ENCODE data around the gene TCTN2. TPM values are rescaled to one million over a fixed set of nuclear protein-coding genes. Genes with fewer than 3 reads are reported as not detected.

TCTN2 gene
- polyA plus RNA-seq, 1 donor from 2014 or later = 14.3 TPM

GRCh38 chr12:123747309-123747708, 76.4 kb downstream of the TCTN2 start:
- Histone ChIP-seq H3K79me2 (replicated peaks; ENCODE audit: insufficient read depth, low read length) (no peaks in the 10 kb centered on the region), H3K9me2 (ENCODE audit: insufficient read depth, low read length) (no peaks in the 10 kb centered on the region), H3F3A (ENCODE audit: insufficient read depth, low read length, poor library complexity, severe bottlenecking) (no peaks in the 10 kb centered on the region), H3K27ac (ENCODE audit: low read length) (no peak overlapping the region), H3K4me3 (ENCODE audit: low read length) (no peak overlapping the region), H4K20me1 (ENCODE audit: insufficient read depth) (no peaks in the 10 kb centered on the region), H3K9me3 (ENCODE audit: low read length) (no peaks in the 10 kb centered on the region), H3K9ac (ENCODE audit: low read length) (no peak overlapping the region), H2AFZ (ENCODE audit: low read depth, low read length) (no peak overlapping the region), H3K4me2 (ENCODE audit: low read length) (no peak overlapping the region), H3K27me3 (ENCODE audit: insufficient read depth, low read depth, low read length) (no peaks in the 10 kb centered on the region), H3K36me3 (ENCODE audit: insufficient read depth, low read length) (no peaks in the 10 kb centered on the region)
- no peak for TF ChIP-seq CTCF (IDR thresholded peaks at IDR 0.05; ENCODE audit: poor library complexity, severe bottlenecking)
- no peak for TF ChIP-seq EP300 (conservative IDR thresholded peaks at IDR 0.05; ENCODE audit: poor library complexity, severe bottlenecking)
- TF ChIP-seq REST (IDR thresholded peaks at IDR 0.05; ENCODE audit: borderline replicate concordance) = no peak
- no peak for TF ChIP-seq EZH2 (IDR thresholded peaks at IDR 0.05; ENCODE audit: borderline replicate concordance, insufficient read depth, low read length, poor library complexity, severe bottlenecking)
- TF ChIP-seq MXI1 (conservative IDR thresholded peaks at IDR 0.05; ENCODE audit: poor library complexity, severe bottlenecking) = no peak
- no peak for TF ChIP-seq SMC3 (conservative IDR thresholded peaks at IDR 0.05; ENCODE audit: poor library complexity)
- no peak for TF ChIP-seq TAF1 (IDR thresholded peaks at IDR 0.05; ENCODE audit: low read depth)
- no peak for TF ChIP-seq RAD21 (conservative IDR thresholded peaks at IDR 0.05)
- TF ChIP-seq POLR2AphosphoS5 (IDR thresholded peaks at IDR 0.05) = no peak

DNA sequence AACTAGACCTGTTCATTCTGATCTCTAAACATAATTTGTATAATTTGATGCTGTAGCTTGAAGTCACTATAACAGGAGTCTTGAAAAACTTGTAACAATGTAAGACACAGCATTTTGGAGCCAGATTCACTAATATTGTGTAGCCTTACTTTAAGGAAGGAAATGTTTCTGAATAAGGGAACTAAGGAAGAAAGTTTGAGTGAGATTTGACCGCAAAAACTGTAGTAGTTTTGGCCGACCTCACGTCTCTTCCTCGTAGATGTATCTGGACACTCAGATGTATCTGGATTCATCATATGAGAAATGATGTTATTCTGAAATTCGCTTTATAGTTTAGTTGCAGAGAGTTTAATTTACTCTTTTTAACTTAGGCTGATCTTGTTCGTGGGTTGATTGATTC, 77.2 kb downstream of the TCTN2 start:
- Histone ChIP-seq H3K36me3 (ENCODE audit: insufficient read depth, low read length) (no peaks in the 10 kb centered on the region), H3K9me3 (ENCODE audit: low read length) (no peaks in the 10 kb centered on the region), H2AFZ (ENCODE audit: low read depth, low read length) (no peak overlapping the region), H3K9me2 (ENCODE audit: insufficient read depth, low read length) (no peaks in the 10 kb centered on the region), H3K79me2 (replicated peaks; ENCODE audit: insufficient read depth, low read length) (no peaks in the 10 kb centered on the region), H3K27me3 (ENCODE audit: insufficient read depth, low read depth, low read length) (no peaks in the 10 kb centered on the region), H4K20me1 (ENCODE audit: insufficient read depth) (no peaks in the 10 kb centered on the region), H3K9ac (ENCODE audit: low read length) (no peak overlapping the region), H3K4me3 (ENCODE audit: low read length) (no peak overlapping the region), H3K4me2 (ENCODE audit: low read length) (no peak overlapping the region), H3K27ac (ENCODE audit: low read length) (no peak overlapping the region), H3F3A (ENCODE audit: insufficient read depth, low read length, poor library complexity, severe bottlenecking) (no peaks in the 10 kb centered on the region)
- TF ChIP-seq MXI1 (conservative IDR thresholded peaks at IDR 0.05; ENCODE audit: poor library complexity, severe bottlenecking) (no peak), TAF1 (IDR thresholded peaks at IDR 0.05; ENCODE audit: low read depth) (no peak)

GRCh38 chr12:123748661-123749060, 77.7 kb downstream of the TCTN2 start:
- no peak overlapping the region for H3K27ac ChIP-seq (ENCODE audit: low read length)
- no peak overlapping the region for H2AFZ ChIP-seq (ENCODE audit: low read depth, low read length)
- H4K20me1 ChIP-seq (ENCODE audit: insufficient read depth) = no peaks in the 10 kb centered on the region
- no peaks in the 10 kb centered on the region for H3K79me2 ChIP-seq (replicated peaks; ENCODE audit: insufficient read depth, low read length)
- no peaks in the 10 kb centered on the region for H3K9me3 ChIP-seq (ENCODE audit: low read length)
- no peak overlapping the region for H3K4me2 ChIP-seq (ENCODE audit: low read length)
- no peak overlapping the region for H3K4me3 ChIP-seq (ENCODE audit: low read length)
- no peaks in the 10 kb centered on the region for H3K36me3 ChIP-seq (ENCODE audit: insufficient read depth, low read length)
- H3K27me3 ChIP-seq (ENCODE audit: insufficient read depth, low read depth, low read length) = no peaks in the 10 kb centered on the region
- H3K9me2 ChIP-seq (ENCODE audit: insufficient read depth, low read length) = no peaks in the 10 kb centered on the region
- H3F3A ChIP-seq (ENCODE audit: insufficient read depth, low read length, poor library complexity, severe bottlenecking) = no peaks in the 10 kb centered on the region
- TF ChIP-seq SMC3 (conservative IDR thresholded peaks at IDR 0.05; ENCODE audit: poor library complexity) (no peak), EZH2 (IDR thresholded peaks at IDR 0.05; ENCODE audit: borderline replicate concordance, insufficient read depth, low read length, poor library complexity, severe bottlenecking) (no peak), EP300 (conservative IDR thresholded peaks at IDR 0.05; ENCODE audit: poor library complexity, severe bottlenecking) (no peak)
- H3K9ac ChIP-seq (ENCODE audit: low read length) = no peak overlapping the region
